Naive thymus-derived CD4-positive, alpha-beta T cell (primary cell): ENCODE measurements around the gene GRK5. TPM values are rescaled to one million over a fixed set of nuclear protein-coding genes. Genes with fewer than 3 reads are reported as not detected.

Source experiments
- ATAC-seq: fragments of 150-1000 bp; cut with Tn5 transposase; 2 replicates; pipeline ENCODE4 v1.10.0; 2021; ENCODE audit warnings: mild to moderate bottlenecking, moderate library complexity
- CTCF ChIA-PET: fragments of 350-600 bp; sonication (Branson Sonifier 250); formaldehyde crosslinking; loops from one replicate; lab custom pipeline; 2021; ENCODE audit warnings: antibody characterized with exemption; lab: Charles Lee
- POLR2A ChIA-PET: fragments of 350-600 bp; sonication (Branson Sonifier 250); formaldehyde crosslinking; loops from one replicate; lab custom pipeline; 2021; ENCODE audit warnings: antibody characterized with exemption, inconsistent platforms; lab: Charles Lee
- DNase-seq, 9 donors: peaks; one replicate each; pipeline versions ENCODE4 v3.0.0 to v3.0.0-alpha.2; 2020 to 2022; ENCODE audit warnings: mixed read lengths in 1 of 9
- H3K27ac ChIP-seq: one replicate; pipeline ENCODE4 v1.7.0; 2013; ENCODE audit warnings: mild to moderate bottlenecking, low read depth, low read length, moderate library complexity
- H3K27me3 ChIP-seq, 2 donors: one replicate each; pipeline ENCODE4 v1.7.0; 2013; ENCODE audit warnings: low read length in 2 of 2, mild to moderate bottlenecking in 2 of 2, moderate library complexity in 2 of 2; ENCODE audit not compliant: control insufficient read depth in 2 of 2, insufficient read depth in 2 of 2
- H3K36me3 ChIP-seq, 3 experiments: 1 replicate in 2 of 3; 2 replicates in 1 of 3; pipeline ENCODE4 v1.7.0; 2013; ENCODE audit warnings: low read length in 3 of 3, mild to moderate bottlenecking in 3 of 3, moderate library complexity in 1 of 3; ENCODE audit not compliant: insufficient read depth in 3 of 3, control insufficient read depth in 2 of 3
- H3K4me1 ChIP-seq, 2 donors: one replicate each; pipeline ENCODE4 v1.7.0; 2013; ENCODE audit warnings: low read length in 2 of 2, mild to moderate bottlenecking in 2 of 2, moderate library complexity in 1 of 2; ENCODE audit not compliant: control insufficient read depth in 2 of 2, insufficient read depth in 2 of 2
- H3K4me3 ChIP-seq: 2 replicates; pipeline ENCODE4 v1.7.0; 2013; ENCODE audit warnings: mild to moderate bottlenecking, low read length
- H3K9me3 ChIP-seq, 3 experiments: 1 replicate in 2 of 3; 2 replicates in 1 of 3; pipeline ENCODE4 v1.7.0; 2013; ENCODE audit warnings: low read length in 3 of 3; ENCODE audit not compliant: control insufficient read depth in 2 of 3
- H3K27ac Mint-ChIP-seq, 9 donors: one replicate each; pipeline ENCODE4 v1.8.0; 2020 to 2022; ENCODE audit warnings: mixed read lengths in 9 of 9, mild to moderate bottlenecking in 8 of 9, moderate library complexity in 5 of 9, inconsistent platforms in 2 of 9
- H3K27me3 Mint-ChIP-seq, 5 donors: one replicate each; pipeline ENCODE4 v1.8.0; 2021 to 2022; ENCODE audit warnings: mixed read lengths in 5 of 5, mild to moderate bottlenecking in 1 of 5
- H3K36me3 Mint-ChIP-seq, 5 donors: one replicate each; pipeline ENCODE4 v1.8.0; 2020 to 2022; ENCODE audit warnings: mixed read lengths in 5 of 5, mild to moderate bottlenecking in 3 of 5, inconsistent platforms in 1 of 5
- H3K4me1 Mint-ChIP-seq, 7 donors: one replicate each; pipeline ENCODE4 v1.8.0; 2020 to 2022; ENCODE audit warnings: mixed read lengths in 7 of 7, mild to moderate bottlenecking in 3 of 7, inconsistent platforms in 1 of 7
- H3K4me3 Mint-ChIP-seq, 10 donors: one replicate each; pipeline ENCODE4 v1.8.0; 2020 to 2022; ENCODE audit warnings: mild to moderate bottlenecking in 10 of 10, mixed read lengths in 10 of 10, moderate library complexity in 6 of 10, inconsistent platforms in 2 of 10
- H3K9me3 Mint-ChIP-seq, 11 donors: one replicate each; pipeline ENCODE4 v1.8.0; 2020 to 2022; ENCODE audit warnings: mixed read lengths in 11 of 11, mild to moderate bottlenecking in 4 of 11, inconsistent platforms in 1 of 11, moderate library complexity in 1 of 11
- intact Hi-C, 2 donors: fragments of 100-400 bp; cut with micrococcal nuclease; formaldehyde crosslinking; loops; one replicate each; pipeline ENCODE4 v1.15.1; 2023
- polyA plus RNA-seq, 2 donors: library from polyadenylated mRNA; unstranded; fragments of 300-500 nt; fragmentation: Illumina TruSeq; gene quantifications; one replicate each; pipeline ENCODE4 v1.2.3, GENCODE V29; 2021
- total RNA-seq, 6 experiments: library from RNA in 5 of 6; stranded (reverse) in 5 of 6; gene quantifications; 1 replicate in 5 of 6; 2 replicates in 1 of 6; pipeline ENCODE4 v1.2.3 and lab custom pipeline; 2021 to 2026

Gene GRK5
- total and polyA plus RNA-seq, 7 experiments from 2014 or later, result 16.4 to 45.2 (median 30.3) TPM

DNA sequence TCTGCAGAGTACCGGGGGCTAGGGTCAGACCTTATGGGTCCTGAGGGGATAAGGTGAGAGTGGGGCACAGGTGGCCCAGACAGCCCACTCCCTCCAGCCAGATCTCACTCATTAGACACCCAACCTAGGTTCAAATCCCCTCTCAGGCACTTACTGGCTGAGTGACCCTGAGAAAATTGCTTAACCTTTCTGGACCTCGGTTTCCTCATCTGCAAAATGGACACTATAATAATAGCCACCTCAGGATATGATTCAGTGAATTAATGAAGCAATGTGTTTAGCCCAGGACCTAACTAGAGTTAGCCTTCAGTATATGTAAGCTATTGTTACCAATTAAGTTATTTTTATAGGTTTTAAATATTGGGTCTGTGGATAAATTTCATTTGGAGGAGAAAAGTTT, 212.6 kb downstream of the GRK5 start:
- peaks cover 0 to 38% (median 11%) of the 10 kb centered on the region in 3 experiments for H3K36me3 ChIP-seq
- ChIA-PET POLR2A (interaction anchor here (0.7 kb wide), 1 partner anchor 10 kb away, joined by 4 read pairs; no protein-coding TSS in a partner anchor), CTCF (interaction anchor here (0.7 to 3.4 kb wide), 3 partner anchors 10 to 220 kb away, joined by 8 to 23 read pairs (median 18); partner anchors contain the start of gene GRK5)
- intact Hi-C loops, result no loop called here
- ATAC-seq, result no peak
- H3K27ac ChIP-seq, result no peak overlapping the region
- H3K27ac Mint-ChIP-seq, result no peak overlapping the region
- H3K4me3 ChIP-seq, result no peak overlapping the region
- peaks cover 0 to 4% (median 0%) of the 10 kb centered on the region in 7 donors for H3K4me1 Mint-ChIP-seq
- H3K9me3 Mint-ChIP-seq, result no peaks in the 10 kb centered on the region
- no peaks in the 10 kb centered on the region for H3K4me1 ChIP-seq
- H3K27me3 Mint-ChIP-seq, result no peaks in the 10 kb centered on the region
- no peaks in the 10 kb centered on the region for H3K9me3 ChIP-seq
- H3K36me3 Mint-ChIP-seq, result peaks cover 5 to 12% (median 8%) of the 10 kb centered on the region in 5 donors
- no peaks in the 10 kb centered on the region for H3K27me3 ChIP-seq
- H3K4me3 Mint-ChIP-seq, result no peak overlapping the region
- no peak for DNase-seq

DNA sequence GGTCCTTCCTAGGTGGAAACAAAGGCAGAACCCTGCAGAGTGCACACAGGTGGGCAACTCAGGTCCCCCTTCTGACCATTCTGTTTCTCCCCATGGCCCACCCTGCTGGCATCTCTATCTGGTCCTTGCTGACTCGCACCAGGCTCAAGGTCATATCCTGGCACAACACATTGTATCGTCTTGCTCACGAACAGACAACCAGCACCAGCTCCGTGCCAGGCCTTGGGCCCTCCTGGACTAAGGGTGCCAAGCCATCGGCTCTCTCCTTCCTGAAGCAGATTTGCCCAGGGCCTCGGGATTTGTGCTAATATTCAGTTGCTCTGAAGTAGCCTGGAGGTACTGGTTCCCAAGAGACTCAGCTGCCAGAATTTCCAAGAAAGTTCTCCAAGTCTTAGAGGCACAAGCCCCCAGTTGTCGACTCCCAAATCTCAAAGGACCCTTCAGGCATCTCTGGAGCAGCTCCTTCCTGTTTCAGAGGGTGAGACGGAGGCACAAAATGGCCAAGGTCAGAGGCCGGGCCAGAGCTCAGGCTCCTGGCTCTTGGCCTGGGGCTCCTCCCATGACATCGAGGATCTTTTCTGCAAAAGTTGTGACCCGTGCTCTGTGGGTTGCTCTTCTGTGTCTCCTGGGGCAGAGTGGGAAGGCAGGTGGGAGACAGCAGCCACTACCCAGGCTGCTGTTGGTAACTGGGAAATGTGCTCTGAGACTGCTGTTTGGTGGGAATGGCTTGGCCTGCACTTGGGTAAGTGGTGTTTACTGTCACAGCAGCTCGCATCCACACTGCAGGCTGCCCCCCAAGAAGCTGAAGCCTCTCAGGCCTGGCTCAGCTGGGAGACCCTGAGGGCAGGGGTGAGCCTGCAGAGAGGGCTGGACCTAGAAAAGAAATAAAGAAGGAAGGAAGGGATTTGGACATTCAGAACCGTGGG, 213.8 kb downstream of the GRK5 start:
- Histone ChIP-seq H3K4me1 (no peaks in the 10 kb centered on the region), H3K27ac (no peak overlapping the region), H3K4me3 (no peak overlapping the region), H3K27me3 (no peaks in the 10 kb centered on the region), H3K36me3 (peaks cover 0 to 51% (median 11%) of the 10 kb centered on the region in 3 experiments), H3K9me3 (no peaks in the 10 kb centered on the region)
- H3K4me1 Mint-ChIP-seq, result peaks cover 0 to 6% (median 0%) of the 10 kb centered on the region in 7 donors
- DNase-seq (no peak), ATAC-seq (no peak)
- intact Hi-C loops, result no loop called here
- H3K27me3 Mint-ChIP-seq, result no peaks in the 10 kb centered on the region
- ChIA-PET POLR2A (no interaction called here), CTCF (interaction anchor here (0.6 to 1.6 kb wide), 4 partner anchors 10 to 222 kb away, joined by 3 to 6 read pairs (median 4); partner anchors contain the start of gene GRK5)
- peaks cover 8 to 21% (median 17%) of the 10 kb centered on the region in 5 donors for H3K36me3 Mint-ChIP-seq
- no peaks in the 10 kb centered on the region for H3K9me3 Mint-ChIP-seq
- peak overlapping the region in 2 of 9 donors; percentile 52 to 76 for H3K27ac Mint-ChIP-seq
- no peak overlapping the region for H3K4me3 Mint-ChIP-seq

DNA sequence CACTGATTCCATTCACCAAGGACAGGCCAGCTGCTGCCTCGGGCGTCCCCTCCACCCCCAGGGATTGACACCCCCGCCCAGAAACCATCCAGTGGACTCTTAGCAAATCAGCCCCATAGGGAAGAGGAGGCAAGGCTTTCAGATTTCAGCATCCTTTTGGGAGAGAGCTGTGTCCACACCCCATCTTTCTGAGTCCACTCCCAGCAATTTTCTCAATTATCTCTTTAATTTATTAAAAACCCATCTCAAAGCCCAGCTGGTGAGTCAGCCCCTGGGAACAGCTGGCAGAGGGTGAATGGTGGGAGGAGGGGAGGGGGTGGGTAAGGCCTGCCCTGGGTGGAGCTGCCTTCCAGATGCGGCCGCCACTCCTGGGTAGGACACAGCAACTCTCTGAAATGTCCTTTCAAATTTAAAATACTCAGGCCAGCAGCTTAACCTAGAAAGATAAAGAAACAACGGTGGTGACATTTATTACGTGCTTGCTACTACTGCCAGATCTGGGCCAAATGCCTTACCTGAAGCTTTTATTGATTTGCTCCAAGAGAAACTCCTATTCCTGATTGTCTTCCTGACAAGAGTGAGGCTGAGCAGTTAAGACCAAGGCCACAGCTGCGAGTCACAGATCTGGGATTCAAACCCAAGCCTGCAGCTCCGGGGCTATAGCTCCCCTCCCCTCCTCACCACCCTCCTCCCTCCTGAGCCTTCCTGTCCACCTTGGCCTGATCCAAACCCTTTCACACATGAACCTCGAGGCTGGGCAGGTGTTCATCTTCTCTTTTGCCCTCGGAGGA, 214.7 kb downstream of the GRK5 start:
- ChIA-PET CTCF (interaction anchor here (1.2 to 1.6 kb wide), 3 partner anchors 115 to 223 kb away, joined by 4 to 6 read pairs (median 4); partner anchors contain the start of gene GRK5), POLR2A (no interaction called here)
- H3K4me3 ChIP-seq, result no peak overlapping the region
- no peaks in the 10 kb centered on the region for H3K4me1 ChIP-seq
- H3K4me3 Mint-ChIP-seq, result no peak overlapping the region
- H3K4me1 Mint-ChIP-seq, result peaks cover 0 to 6% (median 0%) of the 10 kb centered on the region in 7 donors
- H3K27ac ChIP-seq, result no peak overlapping the region
- no peak overlapping the region for H3K27ac Mint-ChIP-seq
- H3K27me3 ChIP-seq, result no peaks in the 10 kb centered on the region
- H3K36me3 ChIP-seq, result peaks cover 0 to 60% (median 14%) of the 10 kb centered on the region in 3 experiments
- intact Hi-C loops, result no loop called here
- H3K9me3 ChIP-seq, result no peaks in the 10 kb centered on the region
- ATAC-seq (no peak), DNase-seq (no peak)
- H3K36me3 Mint-ChIP-seq, result peaks cover 8 to 21% (median 17%) of the 10 kb centered on the region in 5 donors
- H3K27me3 Mint-ChIP-seq, result no peaks in the 10 kb centered on the region
- no peaks in the 10 kb centered on the region for H3K9me3 Mint-ChIP-seq

DNA sequence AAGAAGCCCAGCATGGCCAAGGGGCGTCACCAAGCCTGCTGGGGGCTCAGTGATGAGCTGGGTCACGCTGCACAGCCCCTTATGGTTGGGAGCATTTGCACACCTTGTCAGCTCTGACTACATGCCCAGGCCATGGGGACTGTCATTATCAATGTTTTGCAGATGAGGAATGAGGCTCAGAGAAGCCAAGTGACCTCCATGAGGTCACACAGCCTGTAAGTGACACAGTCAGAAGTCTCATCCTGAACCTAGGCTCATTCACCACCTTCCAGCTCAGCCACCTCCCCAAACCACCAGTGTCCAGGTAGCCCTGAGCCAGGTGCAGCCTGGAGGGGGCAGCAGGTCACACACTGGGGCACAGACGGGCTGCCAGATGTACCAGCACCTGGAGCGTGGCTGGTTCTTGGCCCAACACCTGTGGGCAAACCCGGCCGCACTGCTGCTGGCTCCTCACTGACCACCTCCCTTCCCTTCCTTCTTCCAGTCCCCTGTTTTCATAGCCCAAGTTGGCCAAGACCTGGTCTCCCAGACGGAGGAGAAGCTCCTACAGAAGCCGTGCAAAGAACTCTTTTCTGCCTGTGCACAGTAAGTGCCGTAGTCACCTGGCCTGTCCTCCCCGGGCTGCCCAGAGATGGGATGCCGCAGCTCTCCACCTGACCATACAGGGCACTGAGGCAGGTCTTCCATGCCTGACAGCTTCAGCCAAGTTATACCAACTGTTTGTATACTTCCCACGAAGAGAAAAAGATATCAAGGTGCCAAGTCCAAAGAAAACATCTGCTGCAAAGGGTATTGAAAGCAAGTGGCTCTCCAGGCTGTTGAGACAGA, 215.5 kb downstream of the GRK5 start:
- POLR2A ChIA-PET, result interaction anchor here (0.5 kb wide), 1 partner anchor 110 kb away, joined by 3 read pairs; no protein-coding TSS in a partner anchor

DNA sequence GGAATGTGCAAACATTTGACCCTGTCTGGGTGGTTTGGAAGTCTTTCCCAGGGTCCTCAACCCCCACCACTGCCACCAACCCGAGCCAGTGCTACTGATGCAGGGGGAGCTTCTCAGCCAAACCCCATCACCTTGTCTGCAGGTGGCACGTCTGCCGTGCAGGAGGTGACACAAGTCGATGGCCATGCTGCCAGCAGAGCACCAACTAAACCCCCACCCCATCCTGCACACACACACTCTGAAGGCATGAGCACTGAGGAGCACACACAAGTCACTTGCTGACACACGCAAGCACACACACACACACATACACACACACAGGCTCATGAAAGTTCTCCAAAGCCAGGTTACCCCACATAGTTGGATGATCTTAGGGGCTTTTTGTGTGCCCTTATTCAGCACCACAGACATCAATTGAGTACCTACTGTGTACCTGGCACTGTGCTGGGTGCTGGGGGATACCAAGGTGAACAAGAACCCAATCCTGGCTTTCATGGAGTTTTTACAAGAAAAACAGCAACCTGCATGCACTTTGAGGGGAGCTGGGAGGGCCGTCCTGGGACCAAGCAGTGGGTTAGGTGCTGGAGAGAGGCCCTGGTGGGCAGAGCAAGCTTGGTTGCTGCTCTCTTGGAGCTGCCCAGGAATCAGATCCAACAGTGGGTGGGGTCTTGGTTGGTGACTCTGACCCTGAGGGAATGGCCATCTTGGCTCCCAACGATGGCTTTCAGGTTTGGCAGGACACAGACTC, 216.3 kb downstream of the GRK5 start:
- CTCF ChIA-PET, result interaction anchor here (0.6 kb wide), 1 partner anchor 80 kb away, joined by 3 read pairs; no protein-coding TSS in a partner anchor
- POLR2A ChIA-PET, result interaction anchor here (0.5 kb wide), 1 partner anchor 111 kb away, joined by 3 read pairs; no protein-coding TSS in a partner anchor

More for the DNA sequence above, 215.5 kb downstream of the GRK5 start:
- ATAC-seq (no peak), DNase-seq (no peak)
- peaks cover 8 to 21% (median 17%) of the 10 kb centered on the region in 5 donors for H3K36me3 Mint-ChIP-seq
- Histone ChIP-seq H3K36me3 (peaks cover 0 to 68% (median 17%) of the 10 kb centered on the region in 3 experiments), H3K27me3 (no peaks in the 10 kb centered on the region), H3K4me1 (peaks cover 0 to under 1% of the 10 kb centered on the region in 2 donors), H3K4me3 (no peak overlapping the region), H3K27ac (no peak overlapping the region), H3K9me3 (no peaks in the 10 kb centered on the region)
- intact Hi-C loops, result no loop called here
- CTCF ChIA-PET, result interaction anchor here (1.6 kb wide), 1 partner anchor 224 kb away, joined by 6 read pairs; no protein-coding TSS in a partner anchor
- H3K4me1 Mint-ChIP-seq, result peaks cover 0 to 6% (median 0%) of the 10 kb centered on the region in 7 donors
- H3K4me3 Mint-ChIP-seq, result no peak overlapping the region
- peak overlapping the region in 3 of 9 donors; percentile 47 to 65 (median 49) for H3K27ac Mint-ChIP-seq
- no peaks in the 10 kb centered on the region for H3K9me3 Mint-ChIP-seq
- H3K27me3 Mint-ChIP-seq, result no peaks in the 10 kb centered on the region

More for the DNA sequence above, 216.3 kb downstream of the GRK5 start:
- no peaks in the 10 kb centered on the region for H3K9me3 Mint-ChIP-seq
- H3K36me3 Mint-ChIP-seq, result peaks cover 13 to 21% (median 17%) of the 10 kb centered on the region in 5 donors
- no peaks in the 10 kb centered on the region for H3K27me3 Mint-ChIP-seq
- ATAC-seq (no peak), DNase-seq (no peak)
- Histone ChIP-seq H3K4me1 (peaks cover 0 to 9% of the 10 kb centered on the region in 2 donors), H3K27ac (no peak overlapping the region), H3K4me3 (no peak overlapping the region), H3K27me3 (no peaks in the 10 kb centered on the region), H3K9me3 (no peaks in the 10 kb centered on the region), H3K36me3 (peaks cover 0 to 75% (median 18%) of the 10 kb centered on the region in 3 experiments)
- intact Hi-C loops, result no loop called here
- H3K4me1 Mint-ChIP-seq, result peaks cover 0 to 6% (median 6%) of the 10 kb centered on the region in 7 donors
- H3K27ac Mint-ChIP-seq, result peak overlapping the region in 3 of 9 donors; percentile 47 to 72 (median 49)
- H3K4me3 Mint-ChIP-seq, result no peak overlapping the region
